Measurements from ENCODE around the gene UNC5C. TPM values are rescaled to one million over a fixed set of nuclear protein-coding genes. Genes with fewer than 3 reads are reported as not detected.

Gene UNC5C
- polyA plus RNA-seq, 1 experiment: not detected

DNA sequence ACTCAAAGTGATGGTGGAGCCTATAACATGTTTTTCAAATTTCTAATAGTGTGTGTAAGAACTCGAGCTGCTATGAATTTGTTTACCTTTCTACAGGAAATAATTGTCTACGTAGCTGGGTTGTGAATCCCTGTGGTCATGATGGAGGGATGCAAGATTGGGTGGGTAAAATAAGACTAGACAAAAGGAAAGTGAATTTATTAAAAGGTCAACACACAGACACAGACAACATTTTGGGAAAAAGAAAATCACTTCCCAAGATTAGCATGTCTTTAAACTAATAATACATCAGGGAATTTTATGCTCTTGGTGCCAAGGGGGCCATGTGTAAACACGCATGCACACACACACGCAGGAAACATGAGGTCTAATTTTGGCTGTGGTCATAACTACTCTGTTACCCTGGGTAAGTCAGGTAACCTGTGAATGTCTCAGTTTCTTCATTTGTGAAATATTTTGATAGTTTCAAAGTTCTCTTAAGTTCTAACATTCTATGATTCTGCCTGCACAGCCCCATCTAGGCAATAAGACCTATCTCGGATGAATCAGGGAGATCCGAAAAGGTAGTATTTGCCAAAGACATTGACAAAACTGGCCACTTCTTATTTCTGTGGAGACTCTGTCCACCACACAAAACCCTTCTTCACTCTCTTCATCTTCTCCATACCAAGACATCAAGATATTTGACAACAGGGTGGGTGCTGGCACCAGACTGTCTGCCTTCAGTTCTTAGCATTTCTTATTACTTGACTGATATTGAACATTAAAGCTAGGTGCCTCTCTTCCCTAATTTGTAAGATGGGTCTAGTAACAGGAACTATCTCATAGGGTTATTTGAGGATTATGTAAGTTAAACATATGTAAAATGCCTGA is 1.6 kb upstream of the UNC5C start:
- peaks cover 4% of the 10 kb centered on the region for H3K27me3 ChIP-seq (ENCODE audit: control insufficient read depth, insufficient read depth, low read length)
- no peaks in the 10 kb centered on the region for H3K36me3 ChIP-seq (ENCODE audit: control insufficient read depth, insufficient read depth, low read length)
- POLR2A ChIA-PET: no interaction called here
- TF ChIP-seq, protein P1, sequence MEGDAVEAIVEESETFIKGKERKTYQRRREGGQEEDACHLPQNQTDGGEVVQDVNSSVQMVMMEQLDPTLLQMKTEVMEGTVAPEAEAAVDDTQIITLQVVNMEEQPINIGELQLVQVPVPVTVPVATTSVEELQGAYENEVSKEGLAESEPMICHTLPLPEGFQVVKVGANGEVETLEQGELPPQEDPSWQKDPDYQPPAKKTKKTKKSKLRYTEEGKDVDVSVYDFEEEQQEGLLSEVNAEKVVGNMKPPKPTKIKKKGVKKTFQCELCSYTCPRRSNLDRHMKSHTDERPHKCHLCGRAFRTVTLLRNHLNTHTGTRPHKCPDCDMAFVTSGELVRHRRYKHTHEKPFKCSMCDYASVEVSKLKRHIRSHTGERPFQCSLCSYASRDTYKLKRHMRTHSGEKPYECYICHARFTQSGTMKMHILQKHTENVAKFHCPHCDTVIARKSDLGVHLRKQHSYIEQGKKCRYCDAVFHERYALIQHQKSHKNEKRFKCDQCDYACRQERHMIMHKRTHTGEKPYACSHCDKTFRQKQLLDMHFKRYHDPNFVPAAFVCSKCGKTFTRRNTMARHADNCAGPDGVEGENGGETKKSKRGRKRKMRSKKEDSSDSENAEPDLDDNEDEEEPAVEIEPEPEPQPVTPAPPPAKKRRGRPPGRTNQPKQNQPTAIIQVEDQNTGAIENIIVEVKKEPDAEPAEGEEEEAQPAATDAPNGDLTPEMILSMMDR (IDR thresholded peaks at IDR 0.05; ENCODE audit: insufficient read depth, low read depth, low read length): no peak
- no peak for DNase-seq (ENCODE audit: low read depth)
- CTCF ChIA-PET: no interaction called here
- H3K4me3 ChIP-seq (ENCODE audit: low read depth, low read length): no peak overlapping the region

DNA sequence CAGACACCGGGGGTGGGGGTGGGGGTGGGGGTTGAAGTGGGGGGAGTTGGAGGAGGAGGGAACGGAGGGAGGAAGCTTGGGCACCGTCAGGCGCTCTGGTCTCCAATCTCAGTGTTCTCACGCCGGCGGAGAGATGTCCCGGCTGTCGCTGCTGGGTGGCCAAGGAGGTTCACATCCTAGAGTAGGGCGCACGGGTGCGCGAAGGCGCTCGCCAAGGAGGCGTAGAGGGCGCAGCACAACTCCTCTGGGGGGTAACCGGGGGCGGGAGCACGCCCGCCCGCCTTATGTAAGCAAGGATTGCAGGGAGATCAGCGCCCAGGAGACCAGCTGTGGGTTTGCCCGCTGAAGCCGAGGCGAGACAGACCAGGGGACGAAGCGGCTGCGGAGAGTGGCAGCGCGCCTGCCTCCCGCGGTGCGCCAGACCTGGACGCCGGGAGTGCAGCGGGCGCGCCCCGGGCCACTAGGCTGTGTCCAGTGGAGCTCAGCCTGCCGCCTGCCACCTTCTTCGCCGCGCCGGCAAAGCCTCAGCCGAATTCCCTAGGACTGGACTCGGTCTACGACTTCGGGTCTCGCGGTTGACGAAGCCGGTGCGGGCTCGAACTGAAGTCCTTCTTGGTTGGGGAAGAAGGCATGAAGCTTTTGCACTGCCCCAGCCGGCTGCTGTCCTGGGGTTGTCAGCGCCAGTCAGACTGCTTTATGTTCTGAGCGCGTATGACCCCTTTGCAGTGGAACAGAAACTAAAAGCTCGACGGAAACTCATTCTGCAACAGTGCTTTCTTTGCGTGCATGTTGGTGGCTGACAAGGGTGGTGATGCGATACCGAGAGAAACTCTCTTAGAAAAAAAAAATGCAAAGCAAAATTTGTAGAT is 707 bp upstream of the UNC5C start:
- H3K27me3 ChIP-seq (ENCODE audit: control insufficient read depth, insufficient read depth, low read length): peaks cover 4% of the 10 kb centered on the region
- ChIA-PET POLR2A (no interaction called here), CTCF (no interaction called here)
- TF ChIP-seq, protein P1 (IDR thresholded peaks at IDR 0.05; ENCODE audit: insufficient read depth, low read depth, low read length): no peak
- peak overlapping the region; percentile 28 for H3K4me3 ChIP-seq (ENCODE audit: low read depth, low read length)
- no peak for DNase-seq (ENCODE audit: low read depth)
- H3K36me3 ChIP-seq (ENCODE audit: control insufficient read depth, insufficient read depth, low read length): no peaks in the 10 kb centered on the region

DNA sequence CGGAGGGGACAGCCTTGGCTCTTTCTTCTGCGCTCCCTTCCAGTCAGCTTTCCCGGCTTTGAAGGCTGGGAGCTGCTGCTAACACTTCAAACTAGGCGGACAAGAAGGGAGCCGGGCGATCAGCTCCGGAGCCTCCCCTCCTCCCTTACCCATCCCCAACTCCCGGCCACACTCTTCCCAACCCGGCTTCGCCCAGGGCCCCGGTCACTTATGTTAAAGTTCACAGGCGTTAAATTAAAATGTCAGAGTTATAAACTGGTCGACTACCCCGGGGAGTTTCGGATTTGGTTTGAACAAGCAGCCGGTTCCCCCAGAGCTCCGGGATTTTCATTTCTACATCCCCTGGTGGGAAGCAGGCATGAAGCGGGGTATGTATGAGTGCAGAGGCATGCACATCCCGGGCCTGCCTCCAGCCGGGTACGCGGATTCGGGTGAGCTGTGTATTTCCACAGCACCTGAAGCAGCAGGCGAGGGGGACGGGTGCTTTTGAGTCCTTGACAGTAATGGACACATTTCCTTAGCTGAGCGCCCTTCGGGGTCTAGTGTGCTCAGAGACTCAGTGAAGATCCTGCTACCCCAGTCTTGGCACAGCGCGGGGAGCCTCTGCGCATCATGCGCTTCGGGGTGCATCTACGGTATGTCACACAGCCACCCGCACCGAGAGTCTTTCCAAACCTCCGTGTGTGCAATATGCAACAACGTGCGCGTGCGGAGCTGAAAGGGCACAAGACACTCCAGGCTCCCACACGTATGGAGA is 880 bp downstream of the UNC5C start:
- Histone ChIP-seq H3K36me3 (ENCODE audit: control insufficient read depth, insufficient read depth, low read length) (no peaks in the 10 kb centered on the region), H3K4me3 (ENCODE audit: low read depth, low read length) (no peak overlapping the region), H3K27me3 (ENCODE audit: control insufficient read depth, insufficient read depth, low read length) (peaks cover 4% of the 10 kb centered on the region)
- ChIA-PET CTCF (no interaction called here), POLR2A (no interaction called here)
- TF ChIP-seq, protein P1 (IDR thresholded peaks at IDR 0.05; ENCODE audit: insufficient read depth, low read depth, low read length): no peak
- no peak for DNase-seq (ENCODE audit: low read depth)

DNA sequence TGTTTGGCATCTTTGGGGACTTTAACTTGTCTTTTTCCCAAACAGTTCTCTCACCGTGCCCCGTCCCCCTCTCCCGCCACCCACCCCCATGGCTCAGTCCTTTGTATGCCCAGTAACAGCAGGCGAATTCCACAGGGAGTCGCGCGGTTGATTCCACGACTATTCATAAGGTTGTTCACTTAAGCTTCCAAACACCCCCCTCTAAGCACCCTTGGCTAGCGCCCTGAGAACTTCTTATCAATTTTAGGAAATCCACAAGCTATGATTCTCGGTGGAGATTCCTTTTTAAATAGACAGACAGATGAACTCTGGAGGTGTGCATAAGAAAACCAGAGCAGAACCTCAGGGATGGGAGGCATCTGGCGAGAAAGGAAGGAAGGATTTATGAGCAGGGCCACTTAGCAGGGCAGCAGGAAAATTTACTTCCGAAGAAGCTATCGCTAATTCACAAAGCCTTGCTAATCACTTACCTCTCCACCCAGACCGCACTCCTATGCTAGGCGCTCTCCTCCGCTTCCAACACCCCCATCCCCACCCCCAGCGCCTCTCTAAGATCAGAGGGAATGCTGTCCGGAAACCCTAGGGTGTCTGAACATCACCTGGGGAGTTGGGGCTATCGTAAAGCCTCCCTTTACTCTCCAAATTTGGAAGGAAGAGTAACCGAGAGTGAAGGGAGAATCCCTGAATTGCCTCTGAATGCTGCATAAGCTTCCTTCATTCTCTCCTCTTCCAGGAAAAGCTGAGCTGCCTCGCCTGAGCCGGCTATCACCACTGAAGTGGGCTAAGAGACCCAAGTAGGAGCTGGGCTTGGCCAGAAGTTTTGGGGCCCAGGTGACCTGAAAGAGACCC is 1.7 kb downstream of the UNC5C start:
- no peak overlapping the region for H3K4me3 ChIP-seq (ENCODE audit: low read depth, low read length)
- no peak for DNase-seq (ENCODE audit: low read depth)
- TF ChIP-seq, protein P1 (IDR thresholded peaks at IDR 0.05; ENCODE audit: insufficient read depth, low read depth, low read length): no peak
- H3K36me3 ChIP-seq (ENCODE audit: control insufficient read depth, insufficient read depth, low read length): no peaks in the 10 kb centered on the region
- CTCF ChIA-PET: no interaction called here
- H3K27me3 ChIP-seq (ENCODE audit: control insufficient read depth, insufficient read depth, low read length): peaks cover 4% of the 10 kb centered on the region
- POLR2A ChIA-PET: no interaction called here
